Sigmoid colon (tissue), 7 donors: ENCODE data around the gene KEL. TPM values are rescaled to one million over a fixed set of nuclear protein-coding genes. Genes with fewer than 3 reads are reported as not detected.

Experiments
- DNase-seq: peaks from one replicate; pipeline ENCODE4 v3.0.0-alpha.2; 2019
- H3K27ac ChIP-seq, 4 donors: fragments of 200-600 bp; sonication (generic); one replicate each; pipeline ENCODE4 v1.5.1; 2016 to 2019; ENCODE audit warnings: mild to moderate bottlenecking in 1 of 4
- H3K27me3 ChIP-seq, 3 donors: fragments of 200-600 bp; sonication (generic); one replicate each; pipeline ENCODE4 v1.5.1; 2019; ENCODE audit warnings: mild to moderate bottlenecking in 1 of 3
- H3K36me3 ChIP-seq, 4 donors: fragments of 200-600 bp; sonication (generic); one replicate each; pipeline ENCODE4 v1.5.1; 2016 to 2019
- H3K4me1 ChIP-seq, 4 donors: fragments of 200-600 bp; sonication (generic); one replicate each; pipeline ENCODE4 v1.5.1; 2017 to 2019
- H3K4me3 ChIP-seq, 4 donors: fragments of 200-600 bp; sonication (generic); one replicate each; pipeline ENCODE4 v1.5.1; 2017 to 2019; ENCODE audit warnings: mild to moderate bottlenecking in 2 of 4, moderate library complexity in 1 of 4
- H3K9me3 ChIP-seq, 4 donors: fragments of 200-600 bp in 3 of 4; sonication (generic) in 3 of 4; one replicate each; pipeline versions ENCODE4 v1.5.1 to v1.6.1; 2013 to 2019
- EP300 ChIP-seq, 4 donors: sonication (generic); formaldehyde crosslinking; IDR thresholded peaks; one replicate each; pipeline ENCODE4 v1.6.1; 2017; ENCODE audit warnings: antibody characterized with exemption in 4 of 4
- POLR2A ChIP-seq, 2 donors: fragments of 450-650 bp; IDR thresholded peaks; one replicate each; pipeline ENCODE4 v1.6.1; 2016; ENCODE audit warnings: antibody characterized with exemption in 2 of 2, mild to moderate bottlenecking in 2 of 2, moderate library complexity in 2 of 2
- POLR2AphosphoS5 ChIP-seq, 4 donors: sonication (generic); formaldehyde crosslinking; IDR thresholded peaks; one replicate each; pipeline ENCODE4 v1.6.1; 2017; ENCODE audit warnings: antibody characterized with exemption in 4 of 4
- WGBS, 2 donors: extraction: QIAGEN DNeasy Blood & Tissue Kit; methylation state at CpG; one replicate each; pipeline ENCODE4 v1.1.7; 2013; 5-methylcytosine and 5-hydroxymethylcytosine counted together
- intact Hi-C: fragments of 100-400 bp; cut with DNase I; formaldehyde crosslinking; loops from one replicate; pipeline ENCODE4 v1.15.1; 2023
- polyA plus RNA-seq, 3 donors: library from polyadenylated mRNA; stranded (reverse); fragments of 200-250 nt; gene quantifications; one replicate each; pipeline ENCODE4 v1.2.3, GENCODE V29; 2013
- total RNA-seq, 4 donors: library from RNA; depleted of rRNA; stranded (reverse); fragments of >200 nt; gene quantifications; one replicate each; pipeline ENCODE4 v1.1.0, GENCODE V29; 2016
- TF ChIP-seq, protein P1 (sequence below), 4 experiments: fragments of 450-650 bp in 3 of 4; fragments of 200-600 bp in 1 of 4; IDR thresholded peaks; one replicate each; pipeline ENCODE4 v1.5.1; 2016 to 2019; ENCODE audit warnings: antibody characterized with exemption in 4 of 4, mild to moderate bottlenecking in 3 of 4, moderate library complexity in 2 of 4
- donor health status: healthy with polysubstance abuse.
- donor health status: Bipolar disorder and iron deficiency.
- donor health status: healthy.

KEL gene
- total and polyA plus RNA-seq, 7 donors = 0.28 to 0.69 TPM; not detected in 5

DNA sequence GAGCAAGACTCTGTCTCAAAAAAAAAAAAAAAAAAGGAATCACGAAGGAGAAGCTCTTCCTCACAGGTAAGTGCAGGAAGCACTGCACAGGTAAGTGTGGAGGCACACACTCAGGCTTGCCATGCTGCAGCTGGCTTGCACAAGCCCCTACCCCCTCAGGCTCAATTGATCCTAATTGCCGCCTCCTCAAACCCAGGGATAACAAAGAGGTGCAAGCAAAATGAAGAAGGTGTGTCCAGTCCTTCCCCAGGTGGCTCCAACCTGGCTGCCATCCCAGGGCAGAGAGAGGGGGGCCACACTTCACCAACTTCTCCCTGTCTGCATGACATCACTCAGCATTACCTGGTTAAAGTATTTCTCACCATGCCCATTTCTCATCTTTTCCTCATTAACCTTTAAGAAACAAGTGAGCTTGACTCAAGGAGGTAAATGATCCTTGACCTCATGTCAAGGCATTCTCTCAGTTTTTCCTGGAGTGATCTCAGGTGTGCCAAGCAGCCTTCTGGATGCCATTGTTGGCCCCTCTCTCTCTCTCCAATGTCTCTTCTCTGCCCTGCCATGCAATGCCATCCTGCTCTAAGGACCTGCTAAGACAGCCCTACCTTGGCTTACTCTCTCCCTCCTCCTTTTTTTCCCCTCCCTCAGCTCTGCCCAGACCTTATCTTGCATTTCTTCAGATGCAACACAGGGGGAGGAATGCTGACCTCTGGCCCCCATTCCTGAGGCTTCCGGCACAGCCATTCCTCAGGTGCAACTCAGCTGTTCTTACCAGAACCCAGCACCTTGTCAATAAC, 63.6 kb downstream of the KEL start:
- TF ChIP-seq POLR2AphosphoS5 (IDR thresholded peaks at IDR 0.05) = no peak
- TF ChIP-seq POLR2A (IDR thresholded peaks at IDR 0.05) = no peak
- no peak for TF ChIP-seq EP300 (IDR thresholded peaks at IDR 0.05)
- TF ChIP-seq, protein P1, sequence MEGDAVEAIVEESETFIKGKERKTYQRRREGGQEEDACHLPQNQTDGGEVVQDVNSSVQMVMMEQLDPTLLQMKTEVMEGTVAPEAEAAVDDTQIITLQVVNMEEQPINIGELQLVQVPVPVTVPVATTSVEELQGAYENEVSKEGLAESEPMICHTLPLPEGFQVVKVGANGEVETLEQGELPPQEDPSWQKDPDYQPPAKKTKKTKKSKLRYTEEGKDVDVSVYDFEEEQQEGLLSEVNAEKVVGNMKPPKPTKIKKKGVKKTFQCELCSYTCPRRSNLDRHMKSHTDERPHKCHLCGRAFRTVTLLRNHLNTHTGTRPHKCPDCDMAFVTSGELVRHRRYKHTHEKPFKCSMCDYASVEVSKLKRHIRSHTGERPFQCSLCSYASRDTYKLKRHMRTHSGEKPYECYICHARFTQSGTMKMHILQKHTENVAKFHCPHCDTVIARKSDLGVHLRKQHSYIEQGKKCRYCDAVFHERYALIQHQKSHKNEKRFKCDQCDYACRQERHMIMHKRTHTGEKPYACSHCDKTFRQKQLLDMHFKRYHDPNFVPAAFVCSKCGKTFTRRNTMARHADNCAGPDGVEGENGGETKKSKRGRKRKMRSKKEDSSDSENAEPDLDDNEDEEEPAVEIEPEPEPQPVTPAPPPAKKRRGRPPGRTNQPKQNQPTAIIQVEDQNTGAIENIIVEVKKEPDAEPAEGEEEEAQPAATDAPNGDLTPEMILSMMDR (IDR thresholded peaks at IDR 0.05) = no peak

DNA sequence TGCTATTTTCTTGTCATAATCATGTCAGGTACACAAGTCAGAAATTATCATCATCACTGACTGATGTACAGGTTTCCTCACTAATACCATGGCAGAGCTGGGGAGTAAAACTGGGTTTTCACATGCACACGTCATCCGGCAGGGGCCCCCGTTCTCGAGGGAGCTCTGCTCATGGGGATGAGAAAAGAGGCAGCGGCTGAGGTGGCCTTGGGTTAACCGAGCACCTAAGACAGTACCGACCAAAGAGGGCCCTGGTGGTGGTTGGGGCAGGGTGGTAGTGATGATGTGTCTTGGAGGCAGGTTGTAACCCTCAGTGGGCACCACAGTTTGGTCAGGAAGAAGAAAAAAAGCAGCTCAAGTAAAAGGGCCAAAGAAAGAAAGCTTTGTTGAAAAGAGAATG, 64.5 kb downstream of the KEL start:
- WGBS, 2 donors = 92 to 93% methylated on average over 7 of the region's 7 CpGs
- H3K27me3 ChIP-seq = no peaks in the 10 kb centered on the region
- TF ChIP-seq EP300 (IDR thresholded peaks at IDR 0.05) (no peak), POLR2A (IDR thresholded peaks at IDR 0.05) (no peak), POLR2AphosphoS5 (IDR thresholded peaks at IDR 0.05) (no peak)
- TF ChIP-seq, protein P1 (IDR thresholded peaks at IDR 0.05) = no peak
- H3K27ac ChIP-seq = no peak overlapping the region
- no peaks in the 10 kb centered on the region for H3K4me1 ChIP-seq
- intact Hi-C loops = no loop called here
- no peak for DNase-seq
- no peaks in the 10 kb centered on the region for H3K9me3 ChIP-seq
- H3K4me3 ChIP-seq = no peak overlapping the region
- H3K36me3 ChIP-seq = no peaks in the 10 kb centered on the region

More for the DNA sequence above, 63.6 kb downstream of the KEL start:
- 24 to 64% methylated on average over 3 of the region's 3 CpGs for WGBS, 2 donors
- no peaks in the 10 kb centered on the region for H3K4me1 ChIP-seq
- DNase-seq = no peak
- H3K36me3 ChIP-seq = no peaks in the 10 kb centered on the region
- no peak overlapping the region for H3K27ac ChIP-seq
- H3K27me3 ChIP-seq = no peaks in the 10 kb centered on the region
- no peaks in the 10 kb centered on the region for H3K9me3 ChIP-seq
- intact Hi-C loops = no loop called here
- no peak overlapping the region for H3K4me3 ChIP-seq

DNA sequence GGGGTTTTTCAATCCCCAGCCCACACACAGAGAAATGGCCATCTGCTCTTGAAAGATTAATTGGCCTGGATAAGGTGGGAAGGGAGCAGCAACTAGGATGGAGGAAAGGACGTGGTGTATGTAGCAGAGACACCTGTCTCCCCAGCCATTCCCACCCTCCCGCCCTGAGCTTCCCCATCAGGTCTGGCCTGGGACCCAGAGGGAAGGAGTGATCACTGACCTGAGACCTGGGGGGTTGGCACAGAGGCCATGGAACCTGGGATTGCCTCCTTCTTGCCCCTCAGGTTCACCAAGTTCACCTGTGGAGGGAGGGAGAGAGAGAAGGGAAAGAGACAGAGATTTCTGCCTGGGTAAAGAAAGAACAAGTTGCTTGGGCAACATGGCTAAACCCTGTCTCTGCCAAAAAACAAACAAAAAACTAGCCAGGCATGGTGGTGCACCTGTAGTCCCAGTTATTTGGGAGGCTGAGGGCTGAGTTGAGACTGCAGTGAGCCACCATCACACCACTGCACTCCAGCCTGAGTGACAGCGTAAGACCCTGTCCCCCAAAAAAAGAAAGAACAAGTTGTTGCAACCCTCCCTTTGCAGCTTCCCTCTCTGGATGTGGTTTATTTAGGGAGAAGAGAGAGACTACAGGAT, 65.3 kb downstream of the KEL start:
- no peak for DNase-seq
- 83 to 87% methylated on average over 3 of the region's 3 CpGs for WGBS, 2 donors

DNA sequence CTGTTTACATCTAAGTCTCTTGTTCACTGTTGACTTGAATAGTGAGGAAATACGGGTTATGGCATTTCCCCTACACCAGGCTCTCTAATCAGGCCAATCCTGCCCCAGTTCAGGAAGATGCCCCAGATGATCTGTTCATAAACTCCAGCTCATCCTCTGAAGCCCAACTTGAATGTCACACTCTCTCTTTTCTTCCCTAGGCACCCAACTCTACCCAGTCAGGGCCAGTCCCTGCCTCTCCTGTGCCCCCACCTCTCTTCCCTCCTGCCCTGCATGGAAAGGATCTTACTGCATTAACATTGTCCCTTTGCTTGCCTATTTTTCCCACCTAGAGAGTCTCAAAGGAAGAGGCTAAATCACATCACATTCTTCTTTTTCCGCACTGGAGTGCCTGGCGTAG, 66.0 kb downstream of the KEL start:
- Histone ChIP-seq H3K36me3 (no peaks in the 10 kb centered on the region), H3K9me3 (no peaks in the 10 kb centered on the region), H3K27me3 (no peaks in the 10 kb centered on the region), H3K4me3 (no peak overlapping the region), H3K4me1 (no peaks in the 10 kb centered on the region), H3K27ac (no peak overlapping the region)
- WGBS, 2 donors = 87 to 88% methylated on average over 3 of the region's 3 CpGs
- no peak for DNase-seq
- intact Hi-C loops = no loop called here
- TF ChIP-seq POLR2AphosphoS5 (IDR thresholded peaks at IDR 0.05) = no peak

More for the DNA sequence above, 65.3 kb downstream of the KEL start:
- TF ChIP-seq, protein P1 (IDR thresholded peaks at IDR 0.05) = no peak
- TF ChIP-seq POLR2AphosphoS5 (IDR thresholded peaks at IDR 0.05) (no peak), POLR2A (IDR thresholded peaks at IDR 0.05) (no peak), EP300 (IDR thresholded peaks at IDR 0.05) (no peak)
- Histone ChIP-seq H3K4me3 (no peak overlapping the region), H3K4me1 (no peaks in the 10 kb centered on the region), H3K27ac (no peak overlapping the region), H3K36me3 (no peaks in the 10 kb centered on the region), H3K27me3 (no peaks in the 10 kb centered on the region), H3K9me3 (no peaks in the 10 kb centered on the region)
- intact Hi-C loops = no loop called here

DNA sequence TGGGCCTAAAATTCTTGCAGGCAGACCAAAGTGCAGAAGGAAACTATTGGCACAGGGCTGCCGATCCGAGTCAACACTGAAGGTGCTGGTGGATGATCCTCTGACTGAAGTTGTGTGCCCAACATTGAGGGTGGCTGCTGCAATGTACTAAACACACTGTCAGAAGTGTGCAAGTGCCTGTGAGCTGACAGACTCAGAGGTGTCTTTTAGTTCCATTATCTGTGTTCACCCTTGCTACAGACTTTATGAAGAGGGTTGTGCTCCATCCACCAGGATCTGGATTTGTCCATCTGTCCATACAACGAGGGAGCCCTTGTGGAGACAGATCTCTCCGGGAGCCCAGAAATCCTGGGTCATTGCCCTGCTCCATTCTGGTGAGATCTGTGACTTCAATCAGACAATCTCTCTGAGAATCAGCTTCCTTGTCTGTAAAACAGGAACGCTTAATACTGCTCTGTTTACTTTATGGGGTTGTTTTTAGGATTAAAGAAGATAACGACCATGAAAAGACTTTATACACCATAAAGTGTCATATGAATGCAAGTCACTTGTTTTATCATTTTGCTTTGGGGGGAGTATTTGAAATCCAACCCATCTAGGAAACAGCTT, 67.1 kb downstream of the KEL start:
- Histone ChIP-seq H3K9me3 (no peaks in the 10 kb centered on the region), H3K4me1 (no peaks in the 10 kb centered on the region), H3K27me3 (no peaks in the 10 kb centered on the region), H3K4me3 (no peak overlapping the region), H3K36me3 (no peaks in the 10 kb centered on the region), H3K27ac (no peak overlapping the region)
- intact Hi-C loops = no loop called here
- TF ChIP-seq, protein P1 (IDR thresholded peaks at IDR 0.05) = no peak
- TF ChIP-seq POLR2A (IDR thresholded peaks at IDR 0.05) = no peak
- TF ChIP-seq POLR2AphosphoS5 (IDR thresholded peaks at IDR 0.05) = no peak
- no peak for TF ChIP-seq EP300 (IDR thresholded peaks at IDR 0.05)
- 10 to 57% methylated on average over 6 of the region's 6 CpGs for WGBS, 2 donors
- DNase-seq = no peak
